Tibial nerve (tissue), 4 donors: ENCODE data around the gene USP48. TPM values are rescaled to one million over a fixed set of nuclear protein-coding genes. Genes with fewer than 3 reads are reported as not detected.
"Not testable (repeated sequence)": the region's sequence is repeated elsewhere in the genome, so short reads cannot be mapped to it uniquely, and the experiment has no call there.

Source experiments
- DNase-seq, 2 donors: peaks; one replicate each; pipeline ENCODE4 v3.0.0-alpha.2; 2019; ENCODE audit warnings: low spot score in 2 of 2
- H3K27ac ChIP-seq, 4 donors: fragments of 200-600 bp; sonication (generic) in 3 of 4; one replicate each; pipeline ENCODE4 v1.5.1; 2017 to 2019; ENCODE audit warnings: mild to moderate bottlenecking in 1 of 4
- H3K27me3 ChIP-seq, 2 donors: fragments of 200-600 bp; sonication (generic) in 1 of 2; one replicate each; pipeline versions ENCODE4 v1.5.1 to v1.6.0; 2017 to 2019
- H3K36me3 ChIP-seq, 3 donors: fragments of 200-600 bp; sonication (generic); one replicate each; pipeline ENCODE4 v1.5.1; 2018 to 2019
- H3K4me1 ChIP-seq, 4 donors: fragments of 200-600 bp; sonication (generic) in 3 of 4; one replicate each; pipeline ENCODE4 v1.5.1; 2017 to 2019
- H3K4me3 ChIP-seq, 4 donors: fragments of 200-600 bp; sonication (generic) in 3 of 4; one replicate each; pipeline ENCODE4 v1.5.1; 2017 to 2019; ENCODE audit warnings: mild to moderate bottlenecking in 1 of 4, moderate library complexity in 1 of 4
- H3K9me3 ChIP-seq, 4 donors: fragments of 200-600 bp; sonication (generic) in 3 of 4; one replicate each; pipeline ENCODE4 v1.5.1; 2017 to 2019
- CTCF ChIP-seq, 5 experiments: fragments of 200-600 bp in 3 of 5; fragments of 450-650 bp in 2 of 5; sonication (generic) in 3 of 5; IDR thresholded peaks; one replicate each; pipeline ENCODE4 v1.5.1; 2016 to 2019; ENCODE audit warnings: antibody characterized with exemption in 5 of 5, mild to moderate bottlenecking in 3 of 5, moderate library complexity in 2 of 5
- EP300 ChIP-seq, 2 donors: sonication (generic); formaldehyde crosslinking; IDR thresholded peaks; one replicate each; pipeline ENCODE4 v1.6.1; 2017; ENCODE audit warnings: antibody characterized with exemption in 2 of 2, mild to moderate bottlenecking in 1 of 2
- POLR2A ChIP-seq, 2 donors: fragments of 450-650 bp; IDR thresholded peaks; one replicate each; pipeline ENCODE4 v1.6.1; 2017; ENCODE audit warnings: antibody characterized with exemption in 2 of 2, mild to moderate bottlenecking in 2 of 2, moderate library complexity in 2 of 2
- WGBS, 2 donors: methylation state at CpG; one replicate each; pipeline ENCODE4 v1.1.5; 2018; 5-methylcytosine and 5-hydroxymethylcytosine counted together
- total RNA-seq, 4 donors: library from RNA; depleted of rRNA; stranded (reverse); fragments of >200 nt; gene quantifications; one replicate each; pipeline ENCODE4 v1.1.0, GENCODE V29; 2016

Gene USP48
- total RNA-seq, 4 donors from 2014 or later: 51.1 to 65.9 (median 58.7) TPM

- Histone ChIP-seq H3K36me3 (no peaks in the 10 kb centered on the region), H3K27ac (peak overlapping the region in 2 of 4 donors; percentile 52 to 55), H3K9me3 (no peaks in the 10 kb centered on the region), H3K4me1 (peaks cover 0 to 41% (median 11%) of the 10 kb centered on the region in 4 donors), H3K27me3 (no peaks in the 10 kb centered on the region), H3K4me3 (no peak overlapping the region)
- TF ChIP-seq CTCF (IDR thresholded peaks at IDR 0.05): no peak
- TF ChIP-seq EP300 (IDR thresholded peaks at IDR 0.05): no peak
- TF ChIP-seq POLR2A (IDR thresholded peaks at IDR 0.05): no peak
- 22 to 29% methylated on average over 2 of the region's 2 CpGs for whole genome bisulfite sequencing, 2 donors
- DNase-seq: no peak
Observed at GRCh38 chr1:21775550-21775914, 7.4 kb downstream of the USP48 start.

- Histone ChIP-seq H3K27me3 (no peaks in the 10 kb centered on the region), H3K4me1 (peaks cover 0 to 36% (median 10%) of the 10 kb centered on the region in 4 donors), H3K4me3 (no peak overlapping the region), H3K9me3 (no peaks in the 10 kb centered on the region), H3K36me3 (no peaks in the 10 kb centered on the region), H3K27ac (peak overlapping the region in 2 of 4 donors; percentile 52 to 55)
- TF ChIP-seq POLR2A (IDR thresholded peaks at IDR 0.05) (no peak), CTCF (IDR thresholded peaks at IDR 0.05) (no peak), EP300 (IDR thresholded peaks at IDR 0.05) (no peak)
- WGBS, 2 donors: 70 to 82% methylated on average over 15 of the region's 15 CpGs
- DNase-seq: no peak
Observed at GRCh38 chr1:21774835-21775549, 8.0 kb downstream of the USP48 start.

GRCh38 chr1:21773585-21773984 lies 9.4 kb downstream of the USP48 start:
- TF ChIP-seq CTCF (IDR thresholded peaks at IDR 0.05) (no peak), POLR2A (IDR thresholded peaks at IDR 0.05) (no peak), EP300 (IDR thresholded peaks at IDR 0.05) (no peak)
- Histone ChIP-seq H3K9me3 (no peaks in the 10 kb centered on the region), H3K4me1 (peaks cover 0 to 31% (median 11%) of the 10 kb centered on the region in 4 donors), H3K27ac (no peak overlapping the region), H3K4me3 (no peak overlapping the region), H3K36me3 (no peaks in the 10 kb centered on the region), H3K27me3 (no peaks in the 10 kb centered on the region)
- DNase-seq: no peak
- WGBS, 2 donors: 61 to 75% methylated on average over 3 of the region's 3 CpGs

- H3K9me3 ChIP-seq, DNase-seq: not testable (repeated sequence)
Observed at GRCh38 chr1:21771672-21772071, 11.3 kb downstream of the USP48 start.

GRCh38 chr1:21770602-21771001 lies 12.3 kb downstream of the USP48 start:
- H3K4me1 ChIP-seq: peaks cover 0 to 48% (median 14%) of the 10 kb centered on the region in 4 donors

More at GRCh38 chr1:21771672-21772071, 11.3 kb downstream of the USP48 start:
- H3K4me3 ChIP-seq, H3K27me3 ChIP-seq, H3K36me3 ChIP-seq: not testable (repeated sequence)
- H3K27ac ChIP-seq: peak overlapping the region in 1 of 4 donors; percentile 13
- 78 to 91% methylated on average over 10 of the region's 10 CpGs for WGBS, 2 donors
- H3K4me1 ChIP-seq: peaks cover 0 to 47% (median 14%) of the 10 kb centered on the region in 4 donors

GRCh38 chr1:21770201-21770600 lies 12.7 kb downstream of the USP48 start:
- H3K4me3 ChIP-seq: no peak overlapping the region
- no peaks in the 10 kb centered on the region for H3K36me3 ChIP-seq
- no peaks in the 10 kb centered on the region for H3K9me3 ChIP-seq
- no peaks in the 10 kb centered on the region for H3K27me3 ChIP-seq
- H3K4me1 ChIP-seq: peaks cover 0 to 48% (median 14%) of the 10 kb centered on the region in 4 donors
- TF ChIP-seq CTCF (IDR thresholded peaks at IDR 0.05) (no peak), POLR2A (IDR thresholded peaks at IDR 0.05) (no peak), EP300 (IDR thresholded peaks at IDR 0.05) (no peak)
- peak overlapping the region in 1 of 4 donors; percentile 6 for H3K27ac ChIP-seq
- 91 to 92% methylated on average over 2 of the region's 2 CpGs for WGBS, 2 donors
- DNase-seq: no peak

More at GRCh38 chr1:21770602-21771001, 12.3 kb downstream of the USP48 start:
- 94% methylated on average over 9 of the region's 9 CpGs for WGBS, 2 donors
- not testable (repeated sequence) for H3K9me3 ChIP-seq, H3K36me3 ChIP-seq, DNase-seq, H3K27ac ChIP-seq, H3K4me3 ChIP-seq, H3K27me3 ChIP-seq

- WGBS, 2 donors: 94 to 96% methylated on average over 8 of the region's 8 CpGs
- H3K36me3 ChIP-seq, DNase-seq, H3K9me3 ChIP-seq, H3K27me3 ChIP-seq, H3K4me3 ChIP-seq: not testable (repeated sequence)
- peak overlapping the region in 2 of 4 donors; percentile 22 to 39 for H3K27ac ChIP-seq
- H3K4me1 ChIP-seq: peaks cover 0 to 62% (median 26%) of the 10 kb centered on the region in 4 donors
Observed at GRCh38 chr1:21767106-21767505, 15.8 kb downstream of the USP48 start.
